Measurements from ENCODE around the gene TSC22D3.

Gene TSC22D3

GRCh38 chrX:107731831-107732502 lies 43.6 kb downstream of the TSC22D3 start:
- H3K27ac ChIP-seq: no peak overlapping the region
- DNase-seq (ENCODE audit: low read depth, low spot score): no peak

GRCh38 chrX:107730991-107731766 lies 44.4 kb downstream of the TSC22D3 start:
- no peak overlapping the region for H3K27ac ChIP-seq
- no peak for DNase-seq (ENCODE audit: low read depth, low spot score)

GRCh38 chrX:107730298-107730655 lies 45.3 kb downstream of the TSC22D3 start:
- no peak overlapping the region for H3K27ac ChIP-seq
- DNase-seq (ENCODE audit: low read depth, low spot score): no peak

DNA sequence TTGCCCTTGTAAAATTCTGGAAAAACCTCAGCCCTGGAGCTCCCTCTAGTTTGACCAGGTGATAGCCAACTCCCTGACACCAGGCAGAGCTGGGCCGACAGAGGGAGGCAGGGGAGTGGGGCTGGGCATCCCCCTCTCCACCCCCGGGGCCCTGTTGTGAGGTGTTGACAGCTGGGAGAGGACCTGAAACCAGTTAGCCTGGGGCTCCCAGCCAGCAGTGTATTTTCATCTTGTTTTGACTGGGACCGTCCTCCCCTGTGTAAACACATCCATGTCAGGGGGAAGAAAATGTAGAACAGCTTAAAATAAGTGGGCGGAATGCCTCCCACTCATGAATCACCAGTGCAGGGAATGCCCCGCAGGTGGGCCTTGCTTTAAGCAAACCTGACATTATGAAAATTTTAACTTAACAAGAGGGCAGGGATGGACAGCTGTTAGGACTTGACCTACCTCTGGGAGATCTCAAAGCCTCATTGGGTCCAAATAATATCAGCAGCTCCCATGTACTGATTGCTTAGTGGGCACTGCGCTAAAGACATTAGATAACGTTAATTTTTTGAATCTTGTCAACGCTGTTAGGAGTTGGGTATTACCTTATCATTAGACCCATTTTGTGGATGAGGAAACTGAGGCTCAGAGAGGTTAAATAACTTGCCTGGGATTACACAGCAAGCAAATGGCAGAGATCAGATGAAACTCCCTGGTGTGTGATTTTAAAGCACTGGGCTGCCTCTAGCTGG lies 45.9 kb downstream of the TSC22D3 start:
- no peak for DNase-seq (ENCODE audit: low read depth, low spot score)
- no peak overlapping the region for H3K27ac ChIP-seq

DNA sequence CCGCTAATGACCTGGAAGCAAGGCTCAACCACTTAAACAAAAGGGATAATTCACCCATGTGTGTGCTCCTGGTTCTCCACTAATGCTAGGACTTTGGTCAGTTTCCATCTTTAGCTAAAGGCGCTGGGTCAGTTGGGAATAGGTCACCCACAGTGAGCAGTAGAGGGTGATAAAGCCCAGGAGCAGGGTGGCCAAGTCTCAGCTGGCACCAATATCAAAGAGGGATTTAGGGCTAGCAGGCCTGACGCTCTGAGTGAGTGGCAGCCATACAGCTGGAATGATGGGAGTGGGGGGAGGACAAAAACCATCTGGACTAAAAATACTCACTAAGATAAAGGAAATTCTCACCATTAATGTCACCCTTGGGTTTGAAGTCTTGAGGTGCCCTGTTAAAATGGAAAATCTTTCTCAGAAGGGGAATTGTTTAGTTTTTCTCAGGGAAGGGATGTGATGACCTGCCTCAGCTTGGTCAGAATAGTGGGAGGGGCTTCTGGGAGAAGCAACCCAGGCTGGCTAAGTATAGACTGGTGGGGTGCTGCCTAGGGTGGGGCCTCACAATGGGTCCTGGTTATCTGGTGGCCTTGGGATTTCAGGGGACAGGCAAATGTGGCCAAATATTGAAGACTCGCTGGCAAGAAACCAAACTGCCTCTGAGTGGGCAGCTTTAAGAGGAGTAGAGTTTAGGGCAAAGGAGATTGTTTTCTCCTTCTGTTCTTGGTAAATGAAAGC lies 47.1 kb downstream of the TSC22D3 start:
- no peak overlapping the region for H3K27ac ChIP-seq
- no peak for DNase-seq (ENCODE audit: low read depth, low spot score)

DNA sequence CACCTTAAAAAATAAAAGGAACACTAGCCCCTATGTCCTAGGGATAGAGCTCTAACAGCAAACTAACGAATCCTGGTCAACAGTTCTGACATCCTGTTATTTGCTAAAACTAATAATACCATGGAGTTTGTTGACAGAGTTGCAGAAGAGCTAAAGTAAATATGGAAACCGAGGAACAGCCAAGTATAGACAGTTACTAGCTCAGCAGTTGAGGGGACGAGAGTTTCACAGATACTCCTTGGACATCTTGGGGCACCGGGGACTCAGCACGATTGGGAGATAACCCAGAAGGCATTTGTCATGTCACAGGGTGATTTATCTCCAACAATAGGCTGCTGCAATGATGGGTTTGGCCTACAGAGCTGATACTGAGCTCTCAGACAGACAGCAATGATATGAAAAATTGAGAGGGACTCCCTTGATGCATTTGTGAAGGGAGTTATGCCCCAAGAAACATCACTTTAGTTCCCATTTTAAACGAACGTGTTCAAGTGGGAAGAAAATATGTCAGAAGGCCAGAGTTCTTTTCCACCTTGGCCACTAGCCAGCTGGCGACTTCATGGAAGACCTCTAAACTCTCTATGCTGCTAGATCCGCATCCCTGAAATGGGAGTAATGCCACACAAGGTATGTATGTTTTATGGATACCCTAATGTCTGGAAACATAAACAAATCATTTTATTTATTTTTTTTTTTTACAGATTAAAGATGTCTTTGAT lies 48.6 kb downstream of the TSC22D3 start:
- H3K27ac ChIP-seq: no peak overlapping the region
- DNase-seq (ENCODE audit: low read depth, low spot score): no peak

GRCh38 chrX:107725761-107726555 lies 49.6 kb downstream of the TSC22D3 start:
- peak overlapping the region; percentile 25 for H3K27ac ChIP-seq
- DNase-seq (ENCODE audit: low read depth, low spot score): no peak

- no peak overlapping the region for H3K27ac ChIP-seq
- DNase-seq (ENCODE audit: low read depth, low spot score): no peak
These were observed 50.9 kb downstream of the TSC22D3 start for GRCh38 chrX:107724653-107725052.

GRCh38 chrX:107723511-107723910 lies 52.1 kb downstream of the TSC22D3 start:
- no peak overlapping the region for H3K27ac ChIP-seq
- DNase-seq (ENCODE audit: low read depth, low spot score): no peak

DNA sequence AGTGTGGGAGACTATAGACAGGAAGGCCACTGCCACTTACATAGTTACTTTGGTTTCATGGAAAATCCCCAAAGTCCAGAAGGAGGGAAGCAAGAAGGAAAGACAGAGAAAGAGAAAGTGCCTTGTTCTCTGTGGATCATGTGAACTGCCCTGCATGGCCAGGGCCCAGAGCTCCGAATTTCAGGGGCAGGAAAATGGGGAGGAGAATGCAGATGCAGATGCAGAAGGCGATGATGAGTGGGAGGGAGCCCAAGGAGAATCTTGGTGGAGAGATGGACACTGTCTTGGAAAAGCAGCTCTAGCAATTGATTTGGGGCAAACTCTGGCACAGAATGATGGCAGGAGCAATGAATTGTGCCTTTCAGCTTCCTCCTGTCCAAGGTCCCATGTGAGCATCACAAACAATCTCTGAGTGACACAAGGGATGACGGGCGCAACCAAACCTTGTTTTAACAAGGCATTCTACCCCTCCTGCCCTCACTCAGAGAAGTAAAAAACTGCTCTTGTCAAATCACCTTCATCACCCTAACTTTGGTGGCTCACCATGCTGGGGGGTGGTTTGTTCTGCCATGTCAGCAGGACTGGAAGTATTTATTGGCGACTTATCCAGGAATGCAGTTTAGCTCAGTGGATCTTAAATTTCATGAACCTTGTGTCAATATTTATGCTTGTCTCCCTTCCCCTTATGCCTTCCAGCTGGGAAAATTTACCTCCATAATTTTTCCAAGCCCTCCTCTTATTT lies 53.5 kb downstream of the TSC22D3 start:
- no peak for DNase-seq (ENCODE audit: low read depth, low spot score)
- no peak overlapping the region for H3K27ac ChIP-seq

GRCh38 chrX:107721318-107721717 lies 54.3 kb downstream of the TSC22D3 start:
- no peak for DNase-seq (ENCODE audit: low read depth, low spot score)

GRCh38 chrX:107718156-107718621 lies 57.4 kb downstream of the TSC22D3 start:
- DNase-seq (ENCODE audit: low read depth, low spot score): no peak
- H3K27ac ChIP-seq: peak overlapping the region; percentile 78

More at GRCh38 chrX:107721318-107721717, 54.3 kb downstream of the TSC22D3 start:
- no peak overlapping the region for H3K27ac ChIP-seq

- no peak for DNase-seq (ENCODE audit: low read depth, low spot score)
- H3K27ac ChIP-seq: peak overlapping the region; percentile 78
These were observed 58.5 kb downstream of the TSC22D3 start for GRCh38 chrX:107716816-107717700.

- H3K27ac ChIP-seq: peak overlapping the region; percentile 78
- DNase-seq (ENCODE audit: low read depth, low spot score): no peak
These were observed 59.4 kb downstream of the TSC22D3 start for GRCh38 chrX:107716118-107716684.

DNA sequence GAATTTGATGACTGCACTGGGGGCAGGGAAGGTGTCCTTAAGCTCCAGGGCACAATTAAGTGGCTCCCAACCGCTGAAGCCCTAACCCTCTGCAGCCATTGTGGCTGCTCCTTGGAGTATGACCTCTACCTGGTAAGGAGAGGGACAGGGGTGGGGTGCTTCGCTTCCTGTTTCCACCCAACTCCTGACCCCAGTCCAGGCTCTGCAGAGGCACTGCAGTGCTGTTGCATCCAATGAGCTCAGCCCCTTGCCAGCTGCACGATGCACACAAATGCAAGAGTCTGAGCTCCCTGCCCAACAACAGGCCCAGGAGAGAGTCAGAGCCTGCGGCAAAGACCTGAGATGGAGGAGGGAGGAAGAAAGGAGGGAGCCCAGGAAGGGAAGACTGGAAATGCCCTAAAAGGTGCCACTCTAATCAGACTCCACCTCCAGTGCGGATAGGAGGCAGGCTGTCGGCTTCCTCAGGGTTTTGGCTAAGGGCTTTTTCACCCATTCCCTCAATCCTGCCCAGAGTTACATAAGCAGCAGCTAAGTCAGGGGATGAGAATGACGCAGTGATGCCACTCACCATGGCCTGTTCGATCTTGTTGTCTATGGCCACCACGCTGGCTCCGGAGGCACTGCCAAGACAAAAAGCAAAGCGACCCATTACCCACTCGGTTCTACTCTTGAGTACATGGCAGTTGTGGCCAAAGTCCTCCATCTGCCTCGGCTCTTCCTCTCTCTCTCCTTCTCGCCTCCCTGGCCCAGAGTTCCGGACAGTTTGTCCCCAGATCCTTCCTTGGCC lies 60.1 kb downstream of the TSC22D3 start:
- H3K27ac ChIP-seq: peak overlapping the region; percentile 78
- DNase-seq (ENCODE audit: low read depth, low spot score): no peak

GRCh38 chrX:107714206-107714891 lies 61.2 kb downstream of the TSC22D3 start:
- no peak for DNase-seq (ENCODE audit: low read depth, low spot score)
- H3K27ac ChIP-seq: peak overlapping the region; percentile 78

Data from epithelial cell of prostate (primary cell).